ENCODE measurements around the gene RNU4-1. TPM values are rescaled to one million over a fixed set of nuclear protein-coding genes. Genes with fewer than 3 reads are reported as not detected.

The RNU4-1 gene
- total and polyA plus RNA-seq, 2 of the 4 experiments (the other 2 are of a cell fraction): under 0.01 TPM; not detected in 1

DNA sequence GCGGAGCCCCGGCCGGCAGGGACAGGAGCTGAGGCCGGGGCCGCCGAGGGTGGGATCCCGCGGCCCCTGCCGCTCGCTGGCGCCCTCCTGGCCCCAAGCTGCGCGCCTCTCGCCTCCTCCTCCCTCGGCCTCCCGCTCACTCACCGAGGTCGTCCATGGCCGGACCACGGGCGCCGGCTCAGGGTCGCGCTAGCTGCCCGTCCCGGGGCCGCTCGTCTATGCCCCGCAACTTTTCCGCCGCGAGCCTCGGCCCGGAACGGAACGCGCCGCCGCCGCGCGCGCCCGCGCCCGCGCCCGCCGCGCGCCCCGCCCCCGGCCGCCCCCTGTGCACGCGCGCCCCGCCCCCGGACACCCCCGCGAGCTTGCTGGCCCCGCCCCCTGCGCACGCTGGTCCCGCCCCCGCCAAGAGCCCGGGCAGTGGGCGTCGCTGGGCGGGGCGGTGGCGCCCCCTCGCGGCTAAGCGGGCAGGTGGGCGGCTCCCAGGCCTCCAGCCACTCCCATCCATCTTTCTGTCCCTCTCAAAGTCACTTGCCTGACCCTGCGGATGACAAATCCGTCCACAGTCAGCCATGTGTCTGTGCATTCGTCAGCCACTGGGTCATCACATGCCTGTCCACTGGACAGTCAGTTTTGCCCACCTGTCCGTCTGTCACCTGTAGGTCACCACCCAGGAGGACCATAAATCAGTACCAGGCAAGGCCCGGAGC lies 27.4 kb downstream of the RNU4-1 start, which contains the start of gene PXN:
TSS of gene PXN (minus strand) at position 258 of the 707 bp plus-strand sequence. CDS start at position 157, 101 bp downstream.
- POLR2A ChIA-PET (ENCODE audit: unreplicated experiment): interaction anchor here (0.6 to 6.5 kb wide), 6 partner anchors 26 to 65 kb away, joined by 3 to 39 read pairs (median 13); partner anchors contain the start of genes RNU4-2 and RPLP0
- Histone ChIP-seq H3K4me3 (ENCODE audit: insufficient read depth, low read depth, low read length) (peak within 1 kb of the TSS; percentile 98), H4K91ac (ENCODE audit: insufficient read depth, low read depth, low read length) (peak within 1 kb of the TSS; percentile 91), H3K18ac (ENCODE audit: low read depth, low read length) (peak within 1 kb of the TSS; percentile 56), H3K56ac (ENCODE audit: extremely low read depth, insufficient read depth, low read length) (peak within 1 kb of the TSS; percentile 67), H3K27ac (ENCODE audit: insufficient read depth, low read length) (peak within 1 kb of the TSS; percentile 97), H3K27me3 (ENCODE audit: control insufficient read depth, insufficient read depth, low read length) (no peaks in the 10 kb centered on the region), H4K20me1 (ENCODE audit: insufficient read depth, low read length) (peaks cover 41% of the 10 kb centered on the region), H3K4ac (ENCODE audit: low read depth, low read length) (peak within 1 kb of the TSS; percentile 97), H4K8ac (ENCODE audit: low read depth in 2 of 2, low read length in 2 of 2) (peak within 1 kb of the TSS; percentile 44 to 74), H2AK5ac (ENCODE audit: low read depth, low read length) (peak within 1 kb of the TSS; percentile 99), H2BK20ac (ENCODE audit: low read depth, low read length) (peak within 1 kb of the TSS; percentile 77), H2AFZ (replicated peaks; ENCODE audit: low read length, poor library complexity) (peak within 1 kb of the TSS; percentile 92), H3K4me1 (ENCODE audit: control insufficient read depth, insufficient read depth, low read length) (peaks cover 19% of the 10 kb centered on the region), H4K5ac (ENCODE audit: low read depth, low read length) (peak within 1 kb of the TSS; percentile 21), H3K23ac (ENCODE audit: low read depth, low read length) (peak within 1 kb of the TSS; percentile 95), H3K14ac (replicated peaks; ENCODE audit: low read depth, low read length) (peak within 1 kb of the TSS; percentile 97), H3K4me2 (ENCODE audit: low read depth, low read length) (peak within 1 kb of the TSS; percentile 97), H2BK5ac (ENCODE audit: low read depth, low read length, poor library complexity, severe bottlenecking) (peak within 1 kb of the TSS; percentile 92), H3K79me1 (ENCODE audit: low read depth in 1 of 2, low read length in 2 of 2) (peaks cover 2 to 34% of the 10 kb centered on the region in 2 experiments; a peak in 2 of 4 replicates), H3K36me3 (ENCODE audit: control insufficient read depth, insufficient read depth, low read length) (peaks cover 4% of the 10 kb centered on the region; the same call in 1 of the 2 replicates), H2BK15ac (ENCODE audit: low read depth, low read length) (peak within 1 kb of the TSS; percentile 88; the same call in 2 of the 3 replicates), H3K9me1 (ENCODE audit: insufficient read depth, low read length) (peaks cover 20% of the 10 kb centered on the region), H2BK120ac (ENCODE audit: low read depth, low read length) (peak within 1 kb of the TSS; percentile 70), H3K9me3 (ENCODE audit: control insufficient read depth, insufficient read depth, low read length) (no peaks in the 10 kb centered on the region), H3K9ac (ENCODE audit: low read depth, low read length) (peak within 1 kb of the TSS; percentile 96), H2AK9ac (replicated peaks; ENCODE audit: low read depth, low read length, poor library complexity) (peak within 1 kb of the TSS; percentile 100)
- peak; percentile 72 for DNase-seq
- intact Hi-C loops (cut with micrococcal nuclease) (loop anchor here (1.0 to 2.0 kb wide), 2 partner anchors 37 to 65 kb away; partner anchors contain the start of gene RPLP0), in situ Hi-C loops (cut with MboI; ENCODE audit: low sequenced_read_pairs) (no loop called here), dilution Hi-C loops (cut with HindIII; ENCODE audit: low sequenced_read_pairs, unreplicated experiment) (no loop called here)
- CTCF ChIA-PET: interaction anchor here (0.5 to 7.2 kb wide), 13 partner anchors 8 to 408 kb away, joined by 3 to 116 read pairs (median 4); partner anchors contain the start of genes RNU4-2 and RPLP0
- ATAC-seq (ENCODE audit: low read depth): peak; percentile 87
- 7% methylated on average over 10 of the region's 81 CpGs; no CpG with 5 or more reads in 1 of the 2 experiments for WGBS, 2 experiments (ENCODE audit: extremely low coverage in 2 of 2, insufficient read length in 1 of 2)
- BruUV-seq (replicated peaks): no TSS peak
- TF ChIP-seq MAZ (IDR thresholded peaks at IDR 0.05; ENCODE audit: borderline replicate concordance, low read depth, low read length) (peak; percentile 69; the same call in 1 of the 2 replicates), RFX5 (IDR thresholded peaks at IDR 0.05; ENCODE audit: low read depth, low read length) (no peak), CHD1 (IDR thresholded peaks at IDR 0.05; ENCODE audit: low read depth, low read length) (no peak), POLR2A (IDR thresholded peaks at IDR 0.05; ENCODE audit: low read depth, low read length) (0 out of 2 replicates have a peak, but pooled peaks have one; percentile 28), MXI1 (IDR thresholded peaks at IDR 0.05; ENCODE audit: borderline replicate concordance, low read depth, low read length) (0 out of 2 replicates have a peak, but pooled peaks have one; percentile 11), RAD21 (IDR thresholded peaks at IDR 0.05; ENCODE audit: low read length) (peak; percentile 91), SMC3 (IDR thresholded peaks at IDR 0.05; ENCODE audit: low read depth, low read length) (peak; percentile 95)
- TF ChIP-seq, protein P1, sequence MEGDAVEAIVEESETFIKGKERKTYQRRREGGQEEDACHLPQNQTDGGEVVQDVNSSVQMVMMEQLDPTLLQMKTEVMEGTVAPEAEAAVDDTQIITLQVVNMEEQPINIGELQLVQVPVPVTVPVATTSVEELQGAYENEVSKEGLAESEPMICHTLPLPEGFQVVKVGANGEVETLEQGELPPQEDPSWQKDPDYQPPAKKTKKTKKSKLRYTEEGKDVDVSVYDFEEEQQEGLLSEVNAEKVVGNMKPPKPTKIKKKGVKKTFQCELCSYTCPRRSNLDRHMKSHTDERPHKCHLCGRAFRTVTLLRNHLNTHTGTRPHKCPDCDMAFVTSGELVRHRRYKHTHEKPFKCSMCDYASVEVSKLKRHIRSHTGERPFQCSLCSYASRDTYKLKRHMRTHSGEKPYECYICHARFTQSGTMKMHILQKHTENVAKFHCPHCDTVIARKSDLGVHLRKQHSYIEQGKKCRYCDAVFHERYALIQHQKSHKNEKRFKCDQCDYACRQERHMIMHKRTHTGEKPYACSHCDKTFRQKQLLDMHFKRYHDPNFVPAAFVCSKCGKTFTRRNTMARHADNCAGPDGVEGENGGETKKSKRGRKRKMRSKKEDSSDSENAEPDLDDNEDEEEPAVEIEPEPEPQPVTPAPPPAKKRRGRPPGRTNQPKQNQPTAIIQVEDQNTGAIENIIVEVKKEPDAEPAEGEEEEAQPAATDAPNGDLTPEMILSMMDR (conservative IDR thresholded peaks at IDR 0.05; ENCODE audit: low read depth, low read length): peak; percentile 91

Data from IMR-90 (cell line).